GM23338 (cell line): ENCODE results near the gene ERP44. TPM values are rescaled to one million over a fixed set of nuclear protein-coding genes. Genes with fewer than 3 reads are reported as not detected.
"Not testable (repeated sequence)": the region's sequence is repeated elsewhere in the genome, so short reads cannot be mapped to it uniquely, and the experiment has no call there.

Source experiments
- ATAC-seq: fragments of 200-7000 bp; cut with Tn5 transposase; 3 replicates; pipeline ENCODE4 v1.9.1; 2020
- DNase-seq: peaks from one replicate; pipeline ENCODE4 v3.0.0-alpha.2; 2015; ENCODE audit warnings: low spot score
- H2AFZ ChIP-seq: fragments of 200-600 bp; sonication (generic); 2 replicates; pipeline ENCODE4 v1.8.0; 2016; ENCODE audit warnings: antibody characterized with exemption, mild to moderate bottlenecking, moderate library complexity
- H3F3A ChIP-seq: fragments of 200-600 bp; sonication (generic); replicated peaks from 2 replicates; pipeline ENCODE4 v1.8.0; 2017; ENCODE audit warnings: antibody characterized with exemption, mixed run types, low read depth
- H3K27ac ChIP-seq: fragments of 200-600 bp; sonication (generic); 2 replicates; pipeline ENCODE4 v1.6.1; 2016; ENCODE audit warnings: low read depth
- H3K27me3 ChIP-seq: fragments of 200-600 bp; sonication (generic); 2 replicates; pipeline ENCODE4 v1.8.0; 2016; ENCODE audit warnings: mild to moderate bottlenecking, mixed run types, moderate library complexity; ENCODE audit not compliant: insufficient read depth
- H3K36me3 ChIP-seq: fragments of 200-600 bp; sonication (generic); 2 replicates; pipeline ENCODE4 v1.8.0; 2016; ENCODE audit warnings: mild to moderate bottlenecking; ENCODE audit not compliant: insufficient read depth
- H3K4me1 ChIP-seq: fragments of 200-600 bp; sonication (generic); 2 replicates; pipeline ENCODE4 v1.8.0; 2016; ENCODE audit warnings: mild to moderate bottlenecking, moderate library complexity; ENCODE audit not compliant: insufficient read depth
- H3K4me2 ChIP-seq: fragments of 200-600 bp; sonication (generic); 2 replicates; pipeline ENCODE4 v1.7.1; 2017; ENCODE audit warnings: mixed run types
- H3K4me3 ChIP-seq: fragments of 200-600 bp; sonication (generic); 2 replicates; pipeline ENCODE4 v1.6.1; 2016; ENCODE audit warnings: mixed run types
- H3K79me2 ChIP-seq: fragments of 200-600 bp; sonication (generic); replicated peaks from 2 replicates; pipeline ENCODE4 v1.8.0; 2017; ENCODE audit warnings: mild to moderate bottlenecking; ENCODE audit not compliant: insufficient read depth
- H3K9me2 ChIP-seq: fragments of 200-600 bp; sonication (generic); 2 replicates; pipeline ENCODE4 v1.8.0; 2017; ENCODE audit not compliant: insufficient read depth
- H4K20me1 ChIP-seq: fragments of 200-600 bp; sonication (generic); replicated peaks from 2 replicates; pipeline ENCODE4 v1.8.0; 2017; ENCODE audit warnings: mild to moderate bottlenecking; ENCODE audit not compliant: insufficient read depth
- H3K27ac Mint-ChIP-seq: 2 replicates; pipeline ENCODE4 v1.8.0; 2020; ENCODE audit warnings: inconsistent platforms, mild to moderate bottlenecking, moderate library complexity, mixed read lengths
- H3K27me3 Mint-ChIP-seq: 3 replicates; pipeline ENCODE4 v1.8.0; 2022; ENCODE audit warnings: low read depth, mild to moderate bottlenecking, moderate library complexity, mixed read lengths, inconsistent platforms; ENCODE audit not compliant: insufficient read depth, poor library complexity
- H3K36me3 Mint-ChIP-seq: 3 replicates; pipeline ENCODE4 v1.8.0; 2021; ENCODE audit warnings: low read depth, mild to moderate bottlenecking, inconsistent platforms, moderate library complexity, mixed read lengths
- H3K4me1 Mint-ChIP-seq: 3 replicates; pipeline ENCODE4 v1.8.0; 2020; ENCODE audit warnings: mild to moderate bottlenecking, inconsistent platforms, mixed read lengths
- H3K4me3 Mint-ChIP-seq: 3 replicates; pipeline ENCODE4 v1.8.0; 2021; ENCODE audit warnings: moderate library complexity, mild to moderate bottlenecking, inconsistent platforms, mixed read lengths
- H3K9me3 Mint-ChIP-seq: 3 replicates; pipeline ENCODE4 v1.8.0; 2020; ENCODE audit warnings: moderate library complexity, mild to moderate bottlenecking, inconsistent platforms, mixed read lengths
- CREB1 ChIP-seq: fragments of 250-450 bp; sonication (Bioruptor Pico); IDR thresholded peaks from 2 replicates; pipeline ENCODE4 v1.5.0; 2020; ENCODE audit warnings: low read depth, mild to moderate bottlenecking, moderate library complexity
- ETS1 ChIP-seq: IDR thresholded peaks from 2 replicates; pipeline ENCODE4 v1.6.1; 2016; ENCODE audit warnings: antibody characterized with exemption
- EZH2phosphoT487 ChIP-seq: fragments of 200-600 bp; sonication (generic); IDR thresholded peaks from one replicate; pipeline ENCODE4 v1.8.1; 2018; ENCODE audit warnings: antibody characterized with exemption; ENCODE audit not compliant: unreplicated experiment
- JUNB ChIP-seq: IDR thresholded peaks from one replicate; pipeline ENCODE4 v1.6.1; 2016; ENCODE audit warnings: antibody characterized with exemption; ENCODE audit not compliant: unreplicated experiment
- NANOG ChIP-seq: IDR thresholded peaks from 2 replicates; pipeline ENCODE4 v1.6.1; 2016; ENCODE audit warnings: antibody characterized with exemption, borderline replicate concordance
- REST ChIP-seq: IDR thresholded peaks from one replicate; pipeline ENCODE4 v1.6.1; 2018; ENCODE audit warnings: antibody characterized with exemption; ENCODE audit not compliant: unreplicated experiment
- STAT1 ChIP-seq: IDR thresholded peaks from one replicate; pipeline ENCODE4 v1.6.1; 2016; ENCODE audit warnings: antibody characterized with exemption; ENCODE audit not compliant: unreplicated experiment
- ZNF114 ChIP-seq: fragments of 250-450 bp; sonication (Bioruptor Pico); IDR thresholded peaks from 2 replicates; pipeline ENCODE4 v1.5.0; 2020; ENCODE audit warnings: mild to moderate bottlenecking, moderate library complexity
- polyA plus RNA-seq: library from polyadenylated mRNA; unstranded; fragments of >200 nt; fragmentation: Nextera tagmentation; extraction: Ambion mirVana; gene quantifications from 2 replicates; pipeline ENCODE4 v1.2.1, GENCODE V29; 2016
- total RNA-seq: library from RNA; depleted of rRNA; stranded (reverse); fragments of >200 nt; shearing (Covaris generic); gene quantifications from 2 replicates; pipeline ENCODE4 v1.2.3, GENCODE V29; 2014

Gene ERP44
- total and polyA plus RNA-seq, 2 experiments from 2014 or later, result 13.0 to 24.1 TPM

GRCh38 chr9:100082782-100083181, 16.0 kb downstream of the ERP44 start:
- Histone ChIP-seq H3K36me3 (no peaks in the 10 kb centered on the region), H3K27me3 (no peaks in the 10 kb centered on the region), H3K27ac (no peak overlapping the region), H3K4me3 (no peak overlapping the region), H3K79me2 (peaks cover 69% of the 10 kb centered on the region), H3K4me1 (peaks cover 28% of the 10 kb centered on the region), H4K20me1 (no peaks in the 10 kb centered on the region), H3K9me2 (no peaks in the 10 kb centered on the region), H3K4me2 (no peak overlapping the region), H3F3A (no peaks in the 10 kb centered on the region), H2AFZ (no peak overlapping the region)
- H3K9me3 Mint-ChIP-seq, result no peaks in the 10 kb centered on the region
- H3K4me3 Mint-ChIP-seq, result no peak overlapping the region
- no peak overlapping the region for H3K27ac Mint-ChIP-seq
- H3K36me3 Mint-ChIP-seq, result no peaks in the 10 kb centered on the region
- DNase-seq (no peak), ATAC-seq (no peak)
- H3K4me1 Mint-ChIP-seq, result peaks cover 32% of the 10 kb centered on the region
- no peak for TF ChIP-seq STAT1
- no peak for TF ChIP-seq EZH2phosphoT487
- TF ChIP-seq REST, result no peak
- TF ChIP-seq NANOG, result no peak
- H3K27me3 Mint-ChIP-seq, result peaks cover 2% of the 10 kb centered on the region

- H3K79me2 ChIP-seq, result peaks cover 23% of the 10 kb centered on the region
- not testable (repeated sequence) for H3K9me3 Mint-ChIP-seq, ATAC-seq, H3F3A ChIP-seq, H3K36me3 Mint-ChIP-seq, H3K36me3 ChIP-seq, H3K4me1 Mint-ChIP-seq, H4K20me1 ChIP-seq, H3K27me3 ChIP-seq, H3K4me2 ChIP-seq, H3K9me2 ChIP-seq, H3K4me3 ChIP-seq, H3K4me1 ChIP-seq, DNase-seq, H2AFZ ChIP-seq, H3K27ac ChIP-seq, H3K4me3 Mint-ChIP-seq, H3K27ac Mint-ChIP-seq, H3K27me3 Mint-ChIP-seq
These were observed 22.5 kb downstream of the ERP44 start for GRCh38 chr9:100076256-100076655.

- Mint-ChIP-seq H3K27ac (no peak overlapping the region), H3K36me3 (no peaks in the 10 kb centered on the region), H3K9me3 (no peaks in the 10 kb centered on the region), H3K4me1 (peaks cover 4% of the 10 kb centered on the region; the same call in 2 of the 3 replicates), H3K4me3 (no peak overlapping the region), H3K27me3 (peaks cover 2% of the 10 kb centered on the region)
- H3K4me1 ChIP-seq, result no peaks in the 10 kb centered on the region
- H3K36me3 ChIP-seq, result no peaks in the 10 kb centered on the region
- peaks cover 10% of the 10 kb centered on the region for H3K79me2 ChIP-seq
- ATAC-seq (no peak), DNase-seq (no peak)
- no peaks in the 10 kb centered on the region for H4K20me1 ChIP-seq
- no peak overlapping the region for H3K27ac ChIP-seq
- no peak overlapping the region for H3K4me3 ChIP-seq
- H3K9me2 ChIP-seq, result no peaks in the 10 kb centered on the region
- no peak overlapping the region for H3K4me2 ChIP-seq
- H2AFZ ChIP-seq, result no peak overlapping the region
- H3F3A ChIP-seq, result no peaks in the 10 kb centered on the region
- H3K27me3 ChIP-seq, result no peaks in the 10 kb centered on the region
- no peak for TF ChIP-seq ETS1
- TF ChIP-seq CREB1 (CRISPR knock-in tag), result no peak
- no peak for TF ChIP-seq REST
- no peak for TF ChIP-seq JUNB
- no peak for TF ChIP-seq ZNF114
These were observed 23.8 kb downstream of the ERP44 start for GRCh38 chr9:100074989-100075388.
